PC-9 (cell line): ENCODE results near the gene METTL16. TPM values are rescaled to one million over a fixed set of nuclear protein-coding genes. Genes with fewer than 3 reads are reported as not detected.

Experiments
- BruUV-seq: library from RNA; stranded (reverse); fragments of 400-500 nt; replicated peaks from 2 replicates; lab custom pipeline; 2021; lab: Mats Ljungman, UMichigan
- CTCF ChIA-PET: fragments of 300-600 bp; sonication (Branson Sonifier 250); formaldehyde crosslinking; loops from one replicate; lab custom pipeline; 2022; ENCODE audit warnings: antibody characterized with exemption; lab: Charles Lee
- POLR2A ChIA-PET: fragments of 300-600 bp; sonication (Branson Sonifier 250); formaldehyde crosslinking; loops from one replicate; lab custom pipeline; 2022; ENCODE audit warnings: antibody characterized with exemption; ENCODE audit not compliant: unreplicated experiment; lab: Charles Lee
- DNase-seq, 2 experiments: peaks; one replicate each; pipeline versions ENCODE4 v3.0.0 to v3.0.0-alpha.2; 2015 to 2022; ENCODE audit warnings: mixed read lengths in 1 of 2
- H2AFZ ChIP-seq: fragments of 200-600 bp; sonication (generic); 2 replicates; pipeline ENCODE4 v1.8.1; 2017; ENCODE audit warnings: antibody characterized with exemption
- H3F3A ChIP-seq: fragments of 200-600 bp; sonication (generic); 2 replicates; pipeline ENCODE4 v1.8.1; 2017; ENCODE audit warnings: antibody characterized with exemption, mild to moderate bottlenecking, low read depth; ENCODE audit not compliant: insufficient read depth
- H3K27ac ChIP-seq: fragments of 200-600 bp; sonication (generic); 2 replicates; pipeline ENCODE4 v1.6.1; 2016; ENCODE audit warnings: mixed run types
- H3K27me3 ChIP-seq: fragments of 200-600 bp; sonication (generic); 2 replicates; pipeline ENCODE4 v1.6.1; 2016; ENCODE audit warnings: low read depth, mixed run types; ENCODE audit not compliant: insufficient read depth
- H3K36me3 ChIP-seq: fragments of 200-600 bp; sonication (generic); 2 replicates; pipeline ENCODE4 v1.6.1; 2016; ENCODE audit warnings: low read depth, mixed run types
- H3K4me1 ChIP-seq: fragments of 200-600 bp; sonication (generic); replicated peaks from 2 replicates; pipeline ENCODE4 v1.6.1; 2016; ENCODE audit warnings: mixed run types; ENCODE audit not compliant: insufficient read depth
- H3K4me2 ChIP-seq: fragments of 200-600 bp; sonication (generic); 2 replicates; pipeline ENCODE4 v1.6.1; 2017; ENCODE audit warnings: mixed run types
- H3K4me3 ChIP-seq: fragments of 200-600 bp; sonication (generic); 2 replicates; pipeline ENCODE4 v1.6.1; 2016; ENCODE audit warnings: mixed run types
- H3K79me2 ChIP-seq: fragments of 200-600 bp; sonication (generic); 2 replicates; pipeline ENCODE4 v1.6.1; 2017; ENCODE audit warnings: low read depth, mixed run types
- H3K9me2 ChIP-seq: fragments of 200-600 bp; sonication (generic); 2 replicates; pipeline ENCODE4 v1.8.1; 2017; ENCODE audit warnings: mild to moderate bottlenecking; ENCODE audit not compliant: insufficient read depth
- H3K9me3 ChIP-seq: fragments of 200-600 bp; sonication (generic); 2 replicates; pipeline ENCODE4 v1.8.1; 2016; ENCODE audit warnings: low read depth; ENCODE audit not compliant: insufficient read depth
- H4K20me1 ChIP-seq: fragments of 200-600 bp; sonication (generic); 2 replicates; pipeline ENCODE4 v1.8.1; 2017; ENCODE audit not compliant: insufficient read depth
- EZH2 ChIP-seq: fragments of 200-600 bp; sonication (generic); IDR thresholded peaks from 2 replicates; pipeline ENCODE4 v1.8.0; 2017; ENCODE audit warnings: antibody characterized with exemption, low read depth
- intact Hi-C: fragments of 100-400 bp; cut with micrococcal nuclease; formaldehyde crosslinking; loops from one replicate; pipeline ENCODE4 v1.10.0; 2022; ENCODE audit not compliant: unreplicated experiment
- total RNA-seq: library from RNA; stranded (reverse); gene quantifications from 2 replicates; pipeline ENCODE4 v1.2.3, GENCODE V29; 2021
- TF ChIP-seq, protein P1 (sequence below): fragments of 200-600 bp; sonication (generic); conservative IDR thresholded peaks from 2 replicates; pipeline ENCODE4 v1.6.1; 2017; ENCODE audit warnings: mixed run types, antibody characterized with exemption, mild to moderate bottlenecking, moderate library complexity

The METTL16 gene
- total RNA-seq, 1 experiment from 2014 or later, result 46.2 TPM

DNA sequence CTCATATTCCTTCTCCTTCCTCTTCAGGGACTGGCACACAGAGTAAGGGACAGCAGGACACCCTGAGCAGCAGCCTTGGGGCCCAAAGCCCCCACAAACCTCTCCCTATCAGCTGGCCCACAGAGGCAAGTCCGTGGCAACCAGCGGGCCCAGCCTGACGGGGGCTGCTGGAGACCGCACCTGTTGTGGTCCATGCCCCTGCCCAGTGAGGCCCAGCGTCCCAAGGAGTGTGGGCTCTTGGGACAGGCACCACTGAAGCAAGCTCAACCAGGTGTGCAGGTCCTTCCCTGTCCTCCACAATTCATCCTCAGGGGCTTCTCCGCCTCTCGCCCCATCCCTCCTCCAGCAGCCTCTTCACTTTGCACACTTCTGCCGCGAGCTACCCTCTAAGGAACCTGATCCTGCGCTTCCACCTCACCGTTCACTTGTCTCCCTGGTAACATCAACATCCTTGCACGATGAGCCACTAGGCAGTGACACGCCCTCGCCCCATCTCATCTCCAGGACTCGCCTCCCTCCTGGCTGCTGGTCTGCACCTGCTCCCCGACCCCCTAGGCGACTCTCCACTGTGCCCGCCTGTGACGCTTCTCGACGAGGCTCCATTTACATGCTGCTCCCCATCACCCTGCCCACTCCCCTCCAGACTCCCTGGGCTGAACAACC is 123.5 kb downstream of the METTL16 start:
- no peaks in the 10 kb centered on the region for H3K9me3 ChIP-seq
- BruUV-seq, result no TSS peak
- DNase-seq, result no peak
- H4K20me1 ChIP-seq, result peaks cover 24% of the 10 kb centered on the region; the same call in 1 of the 2 replicates
- intact Hi-C loops, result no loop called here
- H3K27me3 ChIP-seq, result no peaks in the 10 kb centered on the region
- no peak overlapping the region for H3K4me3 ChIP-seq
- ChIA-PET CTCF (no interaction called here), POLR2A (no interaction called here)
- H3F3A ChIP-seq, result peaks cover 27% of the 10 kb centered on the region; the same call in 1 of the 2 replicates
- TF ChIP-seq, protein P1, sequence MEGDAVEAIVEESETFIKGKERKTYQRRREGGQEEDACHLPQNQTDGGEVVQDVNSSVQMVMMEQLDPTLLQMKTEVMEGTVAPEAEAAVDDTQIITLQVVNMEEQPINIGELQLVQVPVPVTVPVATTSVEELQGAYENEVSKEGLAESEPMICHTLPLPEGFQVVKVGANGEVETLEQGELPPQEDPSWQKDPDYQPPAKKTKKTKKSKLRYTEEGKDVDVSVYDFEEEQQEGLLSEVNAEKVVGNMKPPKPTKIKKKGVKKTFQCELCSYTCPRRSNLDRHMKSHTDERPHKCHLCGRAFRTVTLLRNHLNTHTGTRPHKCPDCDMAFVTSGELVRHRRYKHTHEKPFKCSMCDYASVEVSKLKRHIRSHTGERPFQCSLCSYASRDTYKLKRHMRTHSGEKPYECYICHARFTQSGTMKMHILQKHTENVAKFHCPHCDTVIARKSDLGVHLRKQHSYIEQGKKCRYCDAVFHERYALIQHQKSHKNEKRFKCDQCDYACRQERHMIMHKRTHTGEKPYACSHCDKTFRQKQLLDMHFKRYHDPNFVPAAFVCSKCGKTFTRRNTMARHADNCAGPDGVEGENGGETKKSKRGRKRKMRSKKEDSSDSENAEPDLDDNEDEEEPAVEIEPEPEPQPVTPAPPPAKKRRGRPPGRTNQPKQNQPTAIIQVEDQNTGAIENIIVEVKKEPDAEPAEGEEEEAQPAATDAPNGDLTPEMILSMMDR, result no peak
- TF ChIP-seq EZH2, result no peak
- no peak overlapping the region for H3K4me2 ChIP-seq
- H3K36me3 ChIP-seq, result 0 out of 2 replicates have a peak, but pooled peaks cover 5% of the 10 kb centered on the region
- H3K4me1 ChIP-seq, result peaks cover 10% of the 10 kb centered on the region
- H3K9me2 ChIP-seq, result no peaks in the 10 kb centered on the region
- peaks cover 18% of the 10 kb centered on the region for H3K79me2 ChIP-seq
- H3K27ac ChIP-seq, result no peak overlapping the region
- H2AFZ ChIP-seq, result no peak overlapping the region

DNA sequence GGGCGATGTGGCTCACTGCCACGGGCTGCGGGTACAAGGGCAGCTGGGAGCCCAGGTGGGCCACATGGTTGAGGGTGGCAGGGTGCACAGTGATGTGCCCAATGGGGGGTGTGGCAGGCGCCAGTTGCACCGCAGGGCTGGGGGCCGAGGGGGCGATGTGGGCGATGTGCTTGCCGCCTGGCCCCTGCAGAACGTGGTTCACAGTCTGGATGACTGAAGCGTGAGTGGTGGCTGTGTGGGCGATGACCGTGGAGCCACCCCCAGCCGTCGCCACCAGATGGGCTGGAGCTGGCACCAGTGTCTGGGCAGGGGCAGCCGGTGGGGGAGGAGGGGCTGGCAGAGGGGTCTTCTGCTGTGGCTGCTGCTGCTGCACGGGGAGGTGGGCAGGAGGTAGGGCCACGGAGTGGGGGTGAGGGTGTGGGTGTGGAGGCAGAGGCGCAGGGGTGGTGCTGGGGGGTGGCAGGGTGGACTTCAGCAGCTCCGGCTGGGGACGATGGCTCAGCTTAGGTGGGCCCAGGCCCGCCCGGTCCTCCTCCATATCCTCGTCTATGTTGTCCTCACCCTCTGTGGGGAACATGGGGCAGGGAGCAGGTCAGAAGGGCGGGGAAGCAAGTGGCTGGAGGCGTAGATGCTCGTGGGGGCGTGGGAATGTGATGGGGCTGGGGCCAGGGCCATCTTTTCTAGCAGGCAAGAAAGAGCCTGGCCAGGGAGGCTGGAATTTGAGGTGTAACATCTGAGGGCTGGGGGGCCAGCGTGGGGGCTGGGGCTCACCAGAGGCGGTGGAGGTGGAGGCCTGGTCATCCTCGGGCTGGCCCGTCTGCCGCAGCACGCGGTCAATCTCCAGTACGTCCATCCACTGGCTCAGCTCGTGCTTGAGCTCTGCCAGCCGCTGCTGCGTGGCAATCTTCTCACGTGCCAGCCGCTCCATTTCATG is 124.3 kb downstream of the METTL16 start:
- CTCF ChIA-PET, result no interaction called here

More for the DNA sequence above, 124.3 kb downstream of the METTL16 start:
- no peaks in the 10 kb centered on the region for H3K9me3 ChIP-seq
- TF ChIP-seq EZH2, result no peak
- TF ChIP-seq, protein P1, result no peak
- H3K4me3 ChIP-seq, result no peak overlapping the region
- H2AFZ ChIP-seq, result no peak overlapping the region
- DNase-seq, result no peak
- H3K9me2 ChIP-seq, result no peaks in the 10 kb centered on the region
- H3K27me3 ChIP-seq, result no peaks in the 10 kb centered on the region
- H3F3A ChIP-seq, result peaks cover 29% of the 10 kb centered on the region; the same call in 1 of the 2 replicates
- peaks cover 18% of the 10 kb centered on the region for H3K79me2 ChIP-seq
- H3K4me2 ChIP-seq, result no peak overlapping the region
- intact Hi-C loops, result no loop called here
- peaks cover 24% of the 10 kb centered on the region; the same call in 1 of the 2 replicates for H4K20me1 ChIP-seq
- H3K36me3 ChIP-seq, result 0 out of 2 replicates have a peak, but pooled peaks cover 5% of the 10 kb centered on the region
- H3K27ac ChIP-seq, result no peak overlapping the region
- POLR2A ChIA-PET, result interaction anchor here (0.6 to 1.4 kb wide), 2 partner anchors 12 to 20 kb away, joined by 6 to 7 read pairs; no protein-coding TSS in a partner anchor
- H3K4me1 ChIP-seq, result peaks cover 10% of the 10 kb centered on the region
- no TSS peak for BruUV-seq
